ENCODE measurements around the gene CMTM2. TPM values are rescaled to one million over a fixed set of nuclear protein-coding genes. Genes with fewer than 3 reads are reported as not detected.

Gene CMTM2
- total and polyA plus RNA-seq, 9 of the 15 experiments (the other 6 are each of a cell fraction or from before 2014, with no cell fraction given): not detected

GRCh38 chr16:66603537-66604375 is 24.5 kb downstream of the CMTM2 start (continued):
- no peak for TF ChIP-seq SMC3 (conservative IDR thresholded peaks at IDR 0.05; ENCODE audit: insufficient read depth, low read depth, low read length)
- TF ChIP-seq TAF7 (tag; IDR thresholded peaks at IDR 0.05): no peak
- no peak for TF ChIP-seq ZNF407 (IDR thresholded peaks at IDR 0.05; ENCODE audit: low read depth)
- TF ChIP-seq ZNF280A (IDR thresholded peaks at IDR 0.05; ENCODE audit: low read depth, partially characterized antibody): no peak
- TF ChIP-seq BCOR (IDR thresholded peaks at IDR 0.05): peak; percentile 61; the same call in 1 of the 2 replicates
- no peak for TF ChIP-seq GABPA (tag; conservative IDR thresholded peaks at IDR 0.05; ENCODE audit: low read depth)
- TF ChIP-seq ZNF609 (CRISPR knock-in tag; IDR thresholded peaks at IDR 0.05; ENCODE audit: borderline replicate concordance): no peak
- no peak for TF ChIP-seq ZKSCAN3 (CRISPR knock-in tag; IDR thresholded peaks at IDR 0.05)
- 0 out of 2 replicates have a peak, but pooled peaks have one; percentile 22 for TF ChIP-seq KLF13 (tag; IDR thresholded peaks at IDR 0.05; ENCODE audit: borderline replicate concordance, low read depth)
- no peak for TF ChIP-seq BRD9 (IDR thresholded peaks at IDR 0.05; ENCODE audit: low read depth, partially characterized antibody)
- 0 out of 2 replicates have a peak, but pooled peaks have one; percentile 11 for TF ChIP-seq MTA2 (IDR thresholded peaks at IDR 0.05; ENCODE audit: low read depth)
- no peak for TF ChIP-seq CBFA2T3 (IDR thresholded peaks at IDR 0.05)
- no peak for TF ChIP-seq MTA3 (IDR thresholded peaks at IDR 0.05; ENCODE audit: borderline replicate concordance)

Data from K562 (cell line).